Non-pigmented ciliary epithelial cell (primary cell): ENCODE data around the gene MERTK.
A peak's percentile ranks its signal among the peaks of the same experiment; 100 is the strongest.

Experiments used
- DNase-seq: peaks from one replicate; pipeline ENCODE4 v3.0.0-alpha.2; 2010; ENCODE audit warnings: low read depth

Gene MERTK

DNA sequence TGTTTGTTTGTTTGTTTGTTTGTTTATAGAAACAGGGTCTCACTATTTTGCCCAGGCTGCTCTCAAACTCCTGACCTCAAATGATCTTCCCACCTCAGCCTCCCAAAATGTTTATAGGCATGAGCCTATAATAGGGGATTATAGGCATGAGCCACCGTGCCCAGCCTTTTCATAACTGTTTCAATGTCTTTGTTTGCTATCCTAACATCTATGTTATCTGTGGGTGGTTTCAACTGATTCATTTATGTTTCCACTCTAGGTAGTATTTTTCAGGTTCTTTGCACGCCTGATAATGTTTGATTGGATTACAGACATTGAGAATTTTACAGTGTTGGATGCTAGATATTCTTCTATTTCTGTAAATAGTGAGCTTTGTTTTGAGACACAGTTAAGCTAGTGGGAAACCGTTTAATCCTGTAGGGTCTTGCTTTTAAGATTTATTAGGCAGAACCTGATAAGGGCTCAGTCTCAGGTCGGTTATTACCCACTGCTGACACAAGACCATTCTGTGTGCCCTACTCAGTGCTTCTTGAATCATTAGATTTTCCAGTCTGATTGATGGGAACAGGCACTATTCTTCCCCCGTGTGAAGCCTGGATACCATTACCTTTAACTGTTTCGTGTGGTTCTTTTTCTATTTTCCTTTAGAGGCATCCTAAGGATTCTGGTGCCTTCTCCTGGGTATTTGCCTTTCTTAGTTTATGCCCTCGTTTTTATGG lies 80.2 kb downstream of the MERTK start:
- DNase-seq = no peak

- DNase-seq = no peak
Measured at GRCh38 chr2:111981666-111982065, 83.3 kb downstream of the MERTK start.

- no peak for DNase-seq
Measured at GRCh38 chr2:111982822-111983221, 84.4 kb downstream of the MERTK start.

DNA sequence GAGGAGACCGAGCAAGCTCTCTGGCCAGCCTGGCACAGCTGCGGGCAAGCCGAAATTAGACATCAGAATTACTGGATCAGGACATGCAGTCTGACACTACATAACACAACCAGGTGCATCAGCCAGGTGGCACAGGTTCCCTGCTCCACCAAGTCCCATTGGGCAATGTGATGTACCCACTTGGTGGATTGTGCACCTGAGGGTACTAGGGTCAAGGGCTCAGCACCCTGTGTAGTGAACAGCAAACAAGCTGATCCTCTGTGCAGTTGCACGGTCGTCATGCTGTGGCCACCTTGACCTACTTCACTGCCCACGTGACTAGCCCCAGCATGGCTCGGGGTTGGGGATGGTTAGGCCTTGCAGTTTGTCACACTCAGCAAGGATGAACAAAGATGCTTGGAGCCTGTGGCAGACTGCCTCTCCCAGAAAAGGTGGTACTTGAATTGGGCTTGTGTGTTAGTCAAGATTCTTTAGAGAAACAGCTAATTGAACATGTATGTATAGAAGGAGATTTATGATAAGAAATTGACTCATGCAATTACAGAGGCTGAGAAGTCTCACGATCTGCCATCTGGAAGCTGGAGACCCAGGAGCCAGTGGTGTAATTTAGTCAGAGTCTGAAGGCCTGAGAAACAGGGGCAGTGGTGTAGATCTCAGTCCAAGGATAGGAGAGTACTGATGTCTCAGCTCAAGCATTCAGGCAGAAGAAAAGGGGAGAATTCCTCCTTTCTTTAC lies 85.2 kb downstream of the MERTK start:
- DNase-seq = no peak

DNA sequence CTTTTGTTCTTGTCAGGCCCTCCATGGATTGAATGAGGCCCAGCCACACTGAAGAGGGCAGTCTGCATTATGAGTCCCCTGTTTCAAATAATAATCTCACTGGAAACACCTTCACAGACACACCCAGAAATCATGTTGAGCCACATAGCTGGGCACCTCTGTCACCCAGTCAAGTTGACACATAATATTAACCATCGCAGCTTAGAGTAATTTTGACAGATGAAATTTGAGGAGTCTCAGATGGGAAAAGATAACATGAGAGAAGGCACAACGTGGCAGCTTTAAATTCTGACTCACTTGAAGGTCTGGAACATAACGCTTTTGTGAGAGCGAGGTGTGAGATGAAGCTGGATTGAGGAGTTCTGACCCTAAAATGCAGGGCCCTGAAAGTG lies 85.8 kb downstream of the MERTK start:
- no peak for DNase-seq

DNA sequence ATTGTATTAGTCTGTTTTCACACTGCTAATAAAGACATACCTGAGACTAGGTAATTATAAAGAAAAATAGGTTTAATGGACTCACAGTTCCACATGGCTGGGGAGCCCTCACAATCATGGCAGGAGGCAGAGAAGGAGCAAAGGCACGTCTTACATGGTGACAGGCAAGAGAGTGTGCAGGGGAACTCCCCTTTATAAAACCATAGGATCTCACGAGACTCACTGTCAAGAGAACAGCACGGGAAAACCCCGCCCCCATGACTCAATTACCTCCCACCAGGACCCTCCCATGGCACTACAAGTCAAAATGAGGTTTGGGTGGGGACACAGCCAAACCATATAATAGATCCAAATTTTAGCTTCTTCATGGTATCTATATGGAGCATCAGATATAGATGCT lies 87.1 kb downstream of the MERTK start:
- DNase-seq = no peak

- no peak for DNase-seq
Measured at GRCh38 chr2:111986116-111986900, 87.9 kb downstream of the MERTK start.

- DNase-seq = no peak
Measured at GRCh38 chr2:111990375-111990774, 92.0 kb downstream of the MERTK start.

DNA sequence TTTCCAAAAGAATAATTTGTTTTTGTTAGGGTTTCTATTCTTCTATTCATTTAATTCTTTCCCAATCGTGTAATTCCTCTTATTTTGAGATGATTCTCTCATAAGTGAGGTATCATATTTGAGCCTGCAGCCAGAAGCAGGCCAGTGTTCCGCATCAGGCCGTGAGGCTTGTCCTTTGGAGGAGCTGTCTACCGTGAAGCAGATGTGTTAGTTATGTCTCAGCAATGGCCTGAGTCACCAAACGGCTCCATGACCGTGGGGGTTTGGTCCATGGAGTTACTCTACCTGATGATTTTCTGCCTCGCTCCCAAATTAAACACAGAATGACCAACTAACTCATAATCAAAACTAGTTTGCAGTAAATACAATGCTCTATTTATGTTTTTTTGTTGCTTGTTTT lies 92.4 kb downstream of the MERTK start:
- DNase-seq = no peak

DNA sequence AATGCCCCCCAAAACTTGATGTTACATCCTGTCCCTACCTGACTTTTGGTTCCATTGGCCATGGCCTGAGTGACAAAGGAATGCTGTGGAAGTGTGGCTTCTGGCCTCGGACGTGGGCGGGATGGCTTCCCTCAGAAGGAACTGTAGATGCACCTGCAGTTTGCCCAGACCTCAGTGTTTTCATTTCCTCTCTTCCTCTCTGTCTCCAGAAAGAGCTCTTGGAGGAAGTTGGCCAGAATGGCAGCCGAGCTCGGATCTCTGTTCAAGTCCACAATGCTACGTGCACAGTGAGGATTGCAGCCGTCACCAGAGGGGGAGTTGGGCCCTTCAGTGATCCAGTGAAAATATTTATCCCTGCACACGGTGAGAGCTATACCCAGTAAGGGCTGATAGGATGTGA lies 95.6 kb downstream of the MERTK start:
- DNase-seq = no peak

- no peak for DNase-seq
Measured at GRCh38 chr2:111995148-111995547, 96.7 kb downstream of the MERTK start.

- DNase-seq = no peak
Measured at GRCh38 chr2:111999809-112000208, 101.4 kb downstream of the MERTK start.

DNA sequence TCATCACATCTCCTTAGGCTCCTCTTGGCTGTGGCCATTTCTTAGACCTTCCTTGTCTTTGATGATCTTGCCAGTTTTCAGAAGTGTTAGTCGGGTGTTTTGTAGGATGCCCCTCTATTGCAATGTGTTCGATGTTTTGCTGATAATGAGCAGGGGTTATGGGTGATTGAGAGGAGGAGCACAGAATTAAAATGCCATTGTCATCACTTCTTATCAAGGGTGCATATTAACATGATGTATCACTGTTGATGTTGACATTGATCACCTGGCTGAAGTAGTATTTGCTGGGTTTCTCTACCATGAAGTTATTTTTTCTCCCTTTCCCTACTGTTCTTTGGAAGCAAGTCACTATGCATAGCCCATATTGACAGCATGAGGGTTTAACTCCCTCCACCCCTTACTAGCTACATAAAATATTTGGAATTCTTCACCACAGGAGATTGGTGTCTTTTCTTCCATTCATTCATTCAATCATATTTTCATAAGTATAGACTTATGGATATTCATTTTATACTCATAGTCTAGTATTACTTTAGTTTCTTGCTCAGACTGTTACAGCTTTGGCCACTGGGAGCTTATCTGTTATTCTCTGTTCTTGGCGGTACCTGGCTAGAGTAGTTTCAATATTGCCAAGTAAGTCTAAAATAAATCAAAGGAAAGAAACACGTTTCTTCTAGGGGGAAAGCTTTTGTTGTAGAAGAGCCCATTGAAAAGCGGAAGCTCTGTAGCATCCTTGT lies 102.2 kb downstream of the MERTK start:
- DNase-seq = no peak

- no peak for DNase-seq
Measured at GRCh38 chr2:112001136-112001715, 102.8 kb downstream of the MERTK start.

DNA sequence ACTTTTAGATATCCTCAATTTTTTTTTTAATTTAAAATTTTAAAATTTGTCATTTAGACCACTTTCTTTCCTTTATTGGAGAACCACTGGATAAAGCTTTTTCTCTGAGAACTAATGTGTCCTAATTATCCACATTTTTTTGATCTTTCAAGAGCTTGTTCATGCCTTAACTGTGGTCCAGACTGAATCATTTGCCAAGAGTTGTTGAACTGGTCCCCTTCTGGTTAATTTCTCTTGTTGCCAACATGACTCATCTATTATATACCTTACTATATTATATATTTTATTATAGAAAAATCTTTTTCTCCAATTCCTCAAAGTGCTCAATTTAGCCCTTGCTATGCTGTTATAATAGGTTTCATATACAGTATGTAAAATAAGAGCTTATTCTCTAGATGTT lies 103.5 kb downstream of the MERTK start:
- no peak for DNase-seq

- no peak for DNase-seq
Measured at GRCh38 chr2:112003576-112004252, 105.3 kb downstream of the MERTK start.

- no peak for DNase-seq
Measured at GRCh38 chr2:112004253-112004645, 105.8 kb downstream of the MERTK start.

GRCh38 chr2:112005406-112006075 lies 107.1 kb downstream of the MERTK start:
- no peak for DNase-seq

DNA sequence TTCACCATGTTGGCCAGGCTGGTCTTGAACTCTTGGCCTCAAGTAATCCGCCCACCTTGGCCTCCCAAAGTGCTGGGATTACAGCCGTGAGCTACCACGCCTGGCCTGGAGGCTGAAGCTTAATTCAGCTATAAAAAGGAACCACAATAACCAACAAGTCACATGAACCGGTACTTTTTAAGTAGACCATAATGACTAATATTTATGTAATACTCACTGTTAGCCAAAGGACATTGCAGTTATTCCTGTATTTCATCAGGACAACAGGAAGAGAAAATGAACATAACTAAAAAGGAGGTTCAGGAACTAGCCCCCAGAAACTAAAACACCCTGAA lies 107.6 kb downstream of the MERTK start:
- peak; percentile 34 for DNase-seq

DNA sequence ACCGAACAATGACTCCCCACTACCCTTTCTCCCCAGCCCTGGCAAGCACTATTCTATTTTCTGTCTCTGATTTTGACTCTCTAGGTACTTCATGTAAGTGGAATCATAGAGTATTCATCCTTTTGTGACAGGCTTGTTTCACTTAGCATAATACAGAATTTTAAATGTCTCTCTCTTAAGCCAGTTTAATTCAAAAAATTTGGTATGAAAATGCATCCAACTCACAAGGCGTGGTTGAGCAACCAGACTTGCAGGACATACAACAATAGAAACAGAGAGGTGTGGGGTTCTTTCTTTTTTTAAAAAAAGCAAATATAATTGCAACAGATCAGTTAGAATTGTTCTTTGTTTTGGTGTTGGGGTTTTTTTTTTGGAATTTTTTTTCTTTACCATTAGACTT lies 109.1 kb downstream of the MERTK start:
- no peak for DNase-seq

- no peak for DNase-seq
Measured at GRCh38 chr2:112008910-112009485, 110.6 kb downstream of the MERTK start.
